ENCODE results near the gene FCN2.
"Not testable (repeated sequence)": the region's sequence is repeated elsewhere in the genome, so short reads cannot be mapped to it uniquely, and the experiment has no call there.

FCN2 gene

GRCh38 chr9:134847138-134847537 is 33.5 kb upstream of the FCN2 start:
- DNase-seq (ENCODE audit: low spot score) (no peak), FAIRE-seq (no peak)

- DNase-seq (ENCODE audit: low spot score) (no peak), FAIRE-seq (no peak)
Measured at GRCh38 chr9:134847752-134848432, 32.7 kb upstream of the FCN2 start.

- FAIRE-seq, result no peak
- DNase-seq (ENCODE audit: low spot score), result no peak
Measured at GRCh38 chr9:134848504-134848903, 32.1 kb upstream of the FCN2 start.

GRCh38 chr9:134850611-134851010 is 30.0 kb upstream of the FCN2 start:
- DNase-seq (ENCODE audit: low spot score) (no peak), FAIRE-seq (no peak)

GRCh38 chr9:134851020-134851419 is 29.6 kb upstream of the FCN2 start:
- DNase-seq (ENCODE audit: low spot score), result no peak
- no peak for FAIRE-seq

GRCh38 chr9:134852906-134853654 is 27.5 kb upstream of the FCN2 start:
- FAIRE-seq, result no peak
- no peak for DNase-seq (ENCODE audit: low spot score)

GRCh38 chr9:134853893-134854292 is 26.7 kb upstream of the FCN2 start:
- no peak for FAIRE-seq
- DNase-seq (ENCODE audit: low spot score), result no peak

GRCh38 chr9:134854541-134854981 is 26.0 kb upstream of the FCN2 start:
- no peak for FAIRE-seq
- DNase-seq (ENCODE audit: low spot score), result no peak

GRCh38 chr9:134855231-134855899 is 25.2 kb upstream of the FCN2 start:
- no peak for FAIRE-seq
- DNase-seq (ENCODE audit: low spot score), result no peak

GRCh38 chr9:134855900-134856377 is 24.7 kb upstream of the FCN2 start:
- DNase-seq (ENCODE audit: low spot score) (no peak), FAIRE-seq (no peak)

GRCh38 chr9:134857451-134857850 is 23.2 kb upstream of the FCN2 start:
- FAIRE-seq, result not testable (repeated sequence)

GRCh38 chr9:134858051-134858841 is 22.4 kb upstream of the FCN2 start:
- peak; percentile 31 for DNase-seq (ENCODE audit: low spot score)
- FAIRE-seq, result no peak

More at GRCh38 chr9:134857451-134857850, 23.2 kb upstream of the FCN2 start:
- not testable (repeated sequence) for DNase-seq (ENCODE audit: low spot score)

- no peak for FAIRE-seq
Measured at GRCh38 chr9:134860510-134860909, 20.1 kb upstream of the FCN2 start.

GRCh38 chr9:134861595-134862334 is 18.8 kb upstream of the FCN2 start:
- no peak for FAIRE-seq
- DNase-seq (ENCODE audit: low spot score), result no peak

More at GRCh38 chr9:134860510-134860909, 20.1 kb upstream of the FCN2 start:
- no peak for DNase-seq (ENCODE audit: low spot score)

GRCh38 chr9:134863306-134863902 is 17.2 kb upstream of the FCN2 start:
- DNase-seq (ENCODE audit: low spot score), result no peak
- no peak for FAIRE-seq

- FAIRE-seq (no peak), DNase-seq (ENCODE audit: low spot score) (no peak)
Measured at GRCh38 chr9:134863941-134864820, 16.4 kb upstream of the FCN2 start.

- no peak for FAIRE-seq
- DNase-seq (ENCODE audit: low spot score), result no peak
Measured at GRCh38 chr9:134864821-134865190, 15.8 kb upstream of the FCN2 start.

- FAIRE-seq (no peak), DNase-seq (ENCODE audit: low spot score) (no peak)
Measured at GRCh38 chr9:134867917-134868750, 12.5 kb upstream of the FCN2 start.
